GM20000 (cell line): ENCODE data around the gene SHH.

Experiments
- DNase-seq: peaks from one replicate; pipeline ENCODE4 v3.0.0; 2012; ENCODE audit warnings: low spot score
- TF ChIP-seq, protein P1 (sequence below): IDR thresholded peaks from 2 replicates; pipeline ENCODE4 v1.5.1; 2012; ENCODE audit warnings: mild to moderate bottlenecking, control low read depth; ENCODE audit errors: extremely low read depth, missing control alignments

Gene SHH

DNA sequence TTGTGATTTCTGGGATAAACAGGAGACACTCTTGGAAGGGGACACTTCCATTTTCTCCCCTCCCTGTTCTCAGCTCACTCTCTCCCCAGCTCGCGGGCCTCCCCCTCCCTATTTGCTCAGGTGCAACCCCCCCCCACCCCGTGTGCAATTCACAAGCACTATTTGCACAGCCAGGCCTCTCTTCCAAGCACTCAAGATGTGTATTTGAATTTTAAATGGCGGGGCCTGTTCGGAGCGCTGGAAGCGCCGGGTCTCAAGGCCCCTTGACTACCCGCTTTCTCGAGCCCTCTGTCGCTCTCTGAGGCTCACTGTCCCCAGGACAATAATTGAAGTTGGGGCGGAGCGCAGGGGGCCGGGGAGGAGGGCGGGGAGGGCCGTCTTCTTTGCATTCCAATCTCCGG, 7.8 kb downstream of the SHH start:
- DNase-seq, result no peak
- TF ChIP-seq, protein P1, sequence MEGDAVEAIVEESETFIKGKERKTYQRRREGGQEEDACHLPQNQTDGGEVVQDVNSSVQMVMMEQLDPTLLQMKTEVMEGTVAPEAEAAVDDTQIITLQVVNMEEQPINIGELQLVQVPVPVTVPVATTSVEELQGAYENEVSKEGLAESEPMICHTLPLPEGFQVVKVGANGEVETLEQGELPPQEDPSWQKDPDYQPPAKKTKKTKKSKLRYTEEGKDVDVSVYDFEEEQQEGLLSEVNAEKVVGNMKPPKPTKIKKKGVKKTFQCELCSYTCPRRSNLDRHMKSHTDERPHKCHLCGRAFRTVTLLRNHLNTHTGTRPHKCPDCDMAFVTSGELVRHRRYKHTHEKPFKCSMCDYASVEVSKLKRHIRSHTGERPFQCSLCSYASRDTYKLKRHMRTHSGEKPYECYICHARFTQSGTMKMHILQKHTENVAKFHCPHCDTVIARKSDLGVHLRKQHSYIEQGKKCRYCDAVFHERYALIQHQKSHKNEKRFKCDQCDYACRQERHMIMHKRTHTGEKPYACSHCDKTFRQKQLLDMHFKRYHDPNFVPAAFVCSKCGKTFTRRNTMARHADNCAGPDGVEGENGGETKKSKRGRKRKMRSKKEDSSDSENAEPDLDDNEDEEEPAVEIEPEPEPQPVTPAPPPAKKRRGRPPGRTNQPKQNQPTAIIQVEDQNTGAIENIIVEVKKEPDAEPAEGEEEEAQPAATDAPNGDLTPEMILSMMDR, result no peak

DNA sequence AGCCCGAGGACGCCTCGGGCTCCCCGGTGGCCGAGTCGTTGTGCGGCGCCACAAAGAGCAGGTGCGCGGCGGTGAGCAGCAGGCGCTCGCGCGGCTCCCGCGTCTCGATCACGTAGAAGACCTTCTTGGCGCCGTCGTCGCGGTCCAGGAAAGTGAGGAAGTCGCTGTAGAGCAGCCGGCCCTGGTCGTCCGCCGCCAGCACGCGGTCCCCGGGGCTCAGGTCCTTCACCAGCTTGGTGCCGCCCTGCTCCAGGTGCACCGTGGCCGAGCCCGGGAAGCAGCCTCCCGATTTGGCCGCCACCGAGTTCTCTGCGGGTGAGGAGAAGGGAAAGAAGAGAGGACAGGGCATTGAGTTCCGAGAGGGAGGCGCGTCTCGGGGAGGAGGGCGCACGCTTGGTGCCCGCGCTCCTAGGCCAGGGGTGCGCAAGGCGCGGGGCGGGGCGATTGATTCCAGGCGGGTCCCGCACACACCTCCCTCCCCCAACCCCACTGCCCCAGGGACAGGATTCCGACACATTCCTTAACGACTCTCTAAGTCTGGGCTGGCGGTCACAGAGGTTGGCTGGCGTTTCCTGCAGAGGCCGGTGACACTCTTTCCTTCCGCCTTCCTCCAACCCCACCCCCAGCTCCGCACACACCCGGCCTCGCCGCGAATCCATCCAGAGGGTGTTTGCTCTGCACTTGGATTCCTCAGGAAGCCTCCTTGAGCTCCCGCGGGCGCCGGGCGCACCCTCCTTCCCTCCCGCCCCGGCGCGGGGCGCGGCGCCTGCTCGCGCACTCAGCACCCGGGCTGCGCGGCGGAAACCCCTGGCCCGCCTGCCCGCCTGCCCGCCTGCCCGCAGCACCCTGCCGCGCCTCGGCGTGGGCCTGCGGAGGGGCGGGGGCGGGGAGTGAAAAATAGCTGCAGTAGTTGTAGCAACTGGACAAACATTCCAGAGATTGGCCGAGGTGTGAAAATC, 8.6 kb downstream of the SHH start:
- TF ChIP-seq, protein P1, result no peak
- no peak for DNase-seq

DNA sequence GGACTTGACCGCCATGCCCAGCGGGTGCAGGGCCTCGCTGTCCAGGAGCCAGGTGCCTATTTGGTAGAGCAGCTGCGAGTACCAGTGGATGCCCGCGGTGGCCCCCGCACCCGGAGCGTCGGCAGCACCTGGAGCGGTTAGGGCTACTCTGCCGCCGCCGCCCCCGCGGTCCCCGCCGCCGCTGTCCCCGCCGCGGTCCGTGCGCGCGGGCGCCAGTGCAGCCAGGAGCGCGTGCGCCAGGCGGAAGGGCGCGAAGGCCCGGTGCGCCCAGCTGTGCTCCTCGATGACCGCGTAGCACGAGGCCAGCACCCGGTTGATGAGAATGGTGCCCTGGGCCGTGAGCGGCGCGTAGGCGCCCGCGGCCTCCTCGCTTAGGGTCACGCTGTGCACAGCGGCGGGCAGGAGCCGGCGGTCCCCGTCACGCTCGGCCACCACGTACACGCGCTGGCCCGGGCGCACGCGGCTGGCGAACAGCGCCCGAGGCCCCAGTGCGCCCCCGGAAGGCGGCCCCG, 9.3 kb downstream of the SHH start:
- DNase-seq, result no peak
- TF ChIP-seq, protein P1, result no peak

DNA sequence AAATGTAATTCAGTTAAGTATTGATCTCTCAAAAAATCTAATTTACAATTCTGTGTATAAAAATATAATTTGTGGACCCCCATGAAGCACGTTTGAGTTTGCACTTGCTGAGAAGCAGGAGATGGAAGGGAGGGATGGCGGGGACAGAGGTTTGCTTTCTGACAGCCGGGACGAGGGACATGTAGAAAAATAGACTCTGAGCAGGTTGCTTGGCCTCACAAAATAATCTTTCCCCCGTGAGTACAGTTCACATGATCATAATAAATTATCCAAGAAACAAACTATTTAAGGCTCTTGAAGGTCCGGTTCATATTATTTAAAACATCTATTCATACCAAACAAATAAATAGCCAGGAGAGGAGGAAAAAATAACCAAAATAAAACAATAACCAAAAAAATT, 10.0 kb downstream of the SHH start:
- no peak for DNase-seq
- TF ChIP-seq, protein P1, result no peak

DNA sequence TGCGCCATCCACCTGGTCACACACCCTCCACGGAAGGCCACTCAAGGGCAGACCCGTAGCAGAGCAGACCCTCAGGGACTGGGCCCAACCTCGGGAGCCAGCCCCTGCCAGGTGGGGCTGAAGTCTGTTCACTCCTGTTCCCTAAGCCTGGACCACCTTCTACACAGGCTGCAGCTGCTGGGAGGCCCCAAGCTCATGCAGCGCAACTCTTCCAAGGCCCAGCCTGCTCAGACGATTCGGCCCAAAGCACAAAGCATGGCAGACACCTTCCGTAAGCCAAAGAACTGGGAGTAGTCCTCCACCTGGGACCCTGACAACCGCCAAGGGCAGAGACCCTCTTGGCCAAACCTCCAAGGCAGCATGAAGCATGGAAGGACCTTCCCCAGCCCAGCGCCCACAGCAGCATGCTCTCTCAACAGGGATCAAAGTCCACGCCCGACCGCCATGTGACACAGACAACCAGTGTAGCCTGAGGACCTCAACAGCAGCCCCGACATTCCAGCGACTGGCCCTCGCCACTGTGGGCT, 11.5 kb downstream of the SHH start:
- no peak for DNase-seq
- TF ChIP-seq, protein P1, result no peak

DNA sequence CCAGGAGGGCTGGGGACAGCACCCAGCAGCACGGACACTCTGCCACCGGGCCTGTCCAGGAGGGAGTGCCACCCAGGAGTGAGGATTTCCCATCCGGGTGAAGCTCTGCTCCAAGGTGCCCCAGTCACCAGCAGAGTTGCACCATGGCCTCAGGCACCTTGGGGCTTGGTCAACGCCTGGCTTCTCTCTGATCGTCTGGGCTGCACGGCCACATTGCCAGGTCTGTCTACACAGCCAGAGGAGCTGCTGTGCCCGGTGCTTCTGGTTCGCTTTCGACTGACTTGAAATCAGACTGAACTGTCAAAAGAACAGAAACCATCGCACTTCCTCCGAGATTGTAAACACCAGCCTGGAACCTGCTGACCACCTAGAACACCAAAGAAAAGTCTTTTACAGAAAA, 12.0 kb downstream of the SHH start:
- TF ChIP-seq, protein P1, result no peak
- no peak for DNase-seq

DNA sequence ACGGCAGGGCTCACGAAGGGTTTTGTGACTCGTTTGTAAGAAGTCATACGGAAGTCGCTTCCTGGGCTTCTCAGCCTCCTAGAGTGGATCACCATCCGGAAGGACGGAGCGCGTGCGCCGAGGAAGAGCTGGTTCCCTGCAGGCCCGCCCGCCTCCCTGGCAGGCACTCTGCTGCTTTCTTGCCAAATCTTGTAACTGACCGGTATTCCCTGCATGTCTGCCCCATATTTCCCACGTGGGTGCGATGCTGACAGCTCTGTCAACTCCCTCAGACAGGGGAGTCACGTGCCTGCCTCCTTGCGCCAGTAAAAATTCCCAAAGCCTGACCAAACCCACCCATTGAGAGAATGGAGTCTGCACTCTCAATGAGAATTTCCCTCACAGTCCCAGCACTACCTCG, 12.7 kb downstream of the SHH start:
- DNase-seq, result no peak
- TF ChIP-seq, protein P1, result no peak
